ENCODE measurements around the gene AFDN.

DNA sequence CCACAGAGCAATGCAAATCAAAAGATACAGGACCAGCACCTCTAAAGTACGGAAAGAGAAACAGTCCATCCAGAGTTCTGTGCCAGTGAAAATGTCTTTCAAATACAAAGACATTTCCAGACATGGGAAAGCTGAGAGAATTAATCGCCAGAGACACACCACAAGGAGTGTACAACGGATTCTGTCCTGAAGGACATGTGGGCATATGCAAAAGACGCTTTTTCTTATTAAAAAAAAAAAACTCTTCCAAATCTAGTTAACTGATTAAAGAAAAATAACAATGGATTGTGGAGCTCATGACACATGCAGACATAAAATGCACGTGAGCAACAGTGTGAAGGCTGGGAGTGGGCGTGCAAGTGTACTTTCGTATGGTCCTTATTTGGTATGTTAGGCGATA is 193.5 kb downstream of the AFDN start:
- TF ChIP-seq, protein P1, sequence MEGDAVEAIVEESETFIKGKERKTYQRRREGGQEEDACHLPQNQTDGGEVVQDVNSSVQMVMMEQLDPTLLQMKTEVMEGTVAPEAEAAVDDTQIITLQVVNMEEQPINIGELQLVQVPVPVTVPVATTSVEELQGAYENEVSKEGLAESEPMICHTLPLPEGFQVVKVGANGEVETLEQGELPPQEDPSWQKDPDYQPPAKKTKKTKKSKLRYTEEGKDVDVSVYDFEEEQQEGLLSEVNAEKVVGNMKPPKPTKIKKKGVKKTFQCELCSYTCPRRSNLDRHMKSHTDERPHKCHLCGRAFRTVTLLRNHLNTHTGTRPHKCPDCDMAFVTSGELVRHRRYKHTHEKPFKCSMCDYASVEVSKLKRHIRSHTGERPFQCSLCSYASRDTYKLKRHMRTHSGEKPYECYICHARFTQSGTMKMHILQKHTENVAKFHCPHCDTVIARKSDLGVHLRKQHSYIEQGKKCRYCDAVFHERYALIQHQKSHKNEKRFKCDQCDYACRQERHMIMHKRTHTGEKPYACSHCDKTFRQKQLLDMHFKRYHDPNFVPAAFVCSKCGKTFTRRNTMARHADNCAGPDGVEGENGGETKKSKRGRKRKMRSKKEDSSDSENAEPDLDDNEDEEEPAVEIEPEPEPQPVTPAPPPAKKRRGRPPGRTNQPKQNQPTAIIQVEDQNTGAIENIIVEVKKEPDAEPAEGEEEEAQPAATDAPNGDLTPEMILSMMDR (IDR thresholded peaks at IDR 0.05), result no peak
- TF ChIP-seq POLR2A (IDR thresholded peaks at IDR 0.05), result no peak
- no peak for TF ChIP-seq POLR2AphosphoS5 (IDR thresholded peaks at IDR 0.05)
